Measurements from ENCODE around the gene FAM13A. TPM values are rescaled to one million over a fixed set of nuclear protein-coding genes. Genes with fewer than 3 reads are reported as not detected.

FAM13A gene
- total and polyA plus RNA-seq, 10 of the 15 experiments (the other 5 are each of a cell fraction or from before 2014, with no cell fraction given) = 0.05 to 1.8 (median 0.27) TPM; not detected in 1

GRCh38 chr4:89056953-89057398, at the start of gene FAM13A (continued):
- no peak for TF ChIP-seq SUZ12 (IDR thresholded peaks at IDR 0.05; ENCODE audit: unreplicated experiment)
- no peak for TF ChIP-seq SREBF2 (IDR thresholded peaks at IDR 0.05; ENCODE audit: low read length)
- no peak for TF ChIP-seq ZBTB40 (IDR thresholded peaks at IDR 0.05; ENCODE audit: borderline replicate concordance)
- TF ChIP-seq TBL1XR1 (IDR thresholded peaks at IDR 0.05; ENCODE audit: low read depth, low read length) = no peak
- TF ChIP-seq MTA2 (IDR thresholded peaks at IDR 0.05; ENCODE audit: low read depth) = no peak
- TF ChIP-seq FOS (IDR thresholded peaks at IDR 0.05; ENCODE audit: borderline replicate concordance, extremely low read depth, insufficient read length) = no peak
- no peak for TF ChIP-seq YY1 (IDR thresholded peaks at IDR 0.05; ENCODE audit: low read depth, low read length)
- no peak for TF ChIP-seq NKRF (conservative IDR thresholded peaks at IDR 0.05)
- TF ChIP-seq E2F4 (IDR thresholded peaks at IDR 0.05; ENCODE audit: low read depth, low read length) = no peak
- TF ChIP-seq IRF5 (IDR thresholded peaks at IDR 0.05; ENCODE audit: borderline replicate concordance) = no peak
- TF ChIP-seq ZBTB33 (IDR thresholded peaks at IDR 0.05) = no peak
- TF ChIP-seq NR2F1 (conservative IDR thresholded peaks at IDR 0.05) = no peak
- no peak for TF ChIP-seq NRF1 (conservative IDR thresholded peaks at IDR 0.05; ENCODE audit: low read depth, low read length)
- TF ChIP-seq FOXK2 (IDR thresholded peaks at IDR 0.05) = no peak

All from GM12878 (cell line).